ENCODE results near the gene NR3C2.

The NR3C2 gene

GRCh38 chr4:148067301-148067916, 374.8 kb downstream of the NR3C2 start:
- no peak for DNase-seq

GRCh38 chr4:148065075-148065474, 377.1 kb downstream of the NR3C2 start:
- DNase-seq = no peak

GRCh38 chr4:148064451-148064850, 377.8 kb downstream of the NR3C2 start:
- DNase-seq = no peak

GRCh38 chr4:148062301-148062950, 379.8 kb downstream of the NR3C2 start:
- DNase-seq = no peak

GRCh38 chr4:148061795-148062194, 380.4 kb downstream of the NR3C2 start:
- no peak for DNase-seq

- peak in 1 of 6 experiments; percentile 31 for DNase-seq
Measured at GRCh38 chr4:148061141-148061481, 381.1 kb downstream of the NR3C2 start.

GRCh38 chr4:148060264-148061140, 381.7 kb downstream of the NR3C2 start:
- peak in 4 of 6 experiments; percentile 13 to 68 (median 62) for DNase-seq

GRCh38 chr4:148059617-148060180, 382.5 kb downstream of the NR3C2 start:
- no peak for DNase-seq

- no peak for DNase-seq
Measured at GRCh38 chr4:148057984-148058859, 384.0 kb downstream of the NR3C2 start.

- DNase-seq = no peak
Measured at GRCh38 chr4:148057516-148057915, 384.7 kb downstream of the NR3C2 start.

- DNase-seq = peak in 3 of 6 experiments; percentile 3 to 20 (median 10)
Measured at GRCh38 chr4:148056879-148057278, 385.3 kb downstream of the NR3C2 start.

- DNase-seq = no peak
Measured at GRCh38 chr4:148055844-148056243, 386.4 kb downstream of the NR3C2 start.

- DNase-seq = peak in 2 of 6 experiments; percentile 17 to 22
Measured at GRCh38 chr4:148054275-148054674, 387.9 kb downstream of the NR3C2 start.

GRCh38 chr4:148053298-148054003, 388.8 kb downstream of the NR3C2 start:
- no peak for DNase-seq

GRCh38 chr4:148052448-148052847, 389.8 kb downstream of the NR3C2 start:
- DNase-seq = peak in 4 of 6 experiments; percentile 1 to 81 (median 77)

GRCh38 chr4:148051403-148051802, 390.8 kb downstream of the NR3C2 start:
- no peak for DNase-seq

- DNase-seq = no peak
Measured at GRCh38 chr4:148048598-148048997, 393.6 kb downstream of the NR3C2 start.

- DNase-seq = peak in 3 of 6 experiments; percentile 11 to 47 (median 45)
Measured at GRCh38 chr4:148044912-148045352, 397.3 kb downstream of the NR3C2 start.

- no peak for DNase-seq
Measured at GRCh38 chr4:148044089-148044911, 397.9 kb downstream of the NR3C2 start.

- DNase-seq = no peak
Measured at GRCh38 chr4:148041606-148042329, 400.4 kb downstream of the NR3C2 start.
